Activated T-cell treated with anti-CD3 and anti-CD28 coated beads, Interleukin-2, amount 50 U/mL, for 48 hours (primary cell): ENCODE data around the gene STAT3.
"Not testable (repeated sequence)": the region's sequence is repeated elsewhere in the genome, so short reads cannot be mapped to it uniquely, and the experiment has no call there.

Source experiments
- DNase-seq, 2 experiments: peaks; one replicate each; pipeline ENCODE4 v3.0.0-alpha.2; 2020

Gene STAT3

DNA sequence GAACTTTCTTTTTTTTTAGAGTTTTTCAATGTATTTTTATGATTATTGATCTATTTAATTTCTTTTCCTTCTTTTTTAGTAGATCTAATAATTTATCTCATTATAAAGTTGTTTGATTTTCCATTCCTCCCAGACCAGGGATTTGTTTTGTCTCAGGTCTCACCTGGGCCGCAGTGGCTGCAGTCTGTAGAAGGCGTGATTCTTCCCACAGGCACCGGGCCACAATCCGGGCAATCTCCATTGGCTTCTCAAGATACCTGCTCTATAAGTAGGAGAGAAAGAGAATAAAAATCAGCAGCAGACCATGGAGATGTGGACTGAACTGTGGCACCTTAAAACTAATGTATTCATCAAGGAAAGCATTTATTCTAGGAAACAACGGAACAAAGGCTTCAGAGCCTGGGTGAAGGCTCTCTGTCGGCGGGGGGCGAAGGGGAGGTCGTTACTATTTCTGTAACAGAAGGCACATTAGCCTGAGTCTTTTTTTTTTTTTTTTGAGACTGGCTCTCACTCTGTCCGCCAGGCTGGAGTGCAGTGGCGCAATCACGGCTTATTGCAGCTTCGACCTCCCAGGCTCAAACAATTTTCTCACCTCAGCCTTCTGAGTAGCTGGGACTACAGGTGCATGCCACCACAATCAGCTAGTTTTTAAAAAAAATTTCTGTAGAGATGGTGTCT lies 42.7 kb downstream of the STAT3 start:
- no peak for DNase-seq

DNA sequence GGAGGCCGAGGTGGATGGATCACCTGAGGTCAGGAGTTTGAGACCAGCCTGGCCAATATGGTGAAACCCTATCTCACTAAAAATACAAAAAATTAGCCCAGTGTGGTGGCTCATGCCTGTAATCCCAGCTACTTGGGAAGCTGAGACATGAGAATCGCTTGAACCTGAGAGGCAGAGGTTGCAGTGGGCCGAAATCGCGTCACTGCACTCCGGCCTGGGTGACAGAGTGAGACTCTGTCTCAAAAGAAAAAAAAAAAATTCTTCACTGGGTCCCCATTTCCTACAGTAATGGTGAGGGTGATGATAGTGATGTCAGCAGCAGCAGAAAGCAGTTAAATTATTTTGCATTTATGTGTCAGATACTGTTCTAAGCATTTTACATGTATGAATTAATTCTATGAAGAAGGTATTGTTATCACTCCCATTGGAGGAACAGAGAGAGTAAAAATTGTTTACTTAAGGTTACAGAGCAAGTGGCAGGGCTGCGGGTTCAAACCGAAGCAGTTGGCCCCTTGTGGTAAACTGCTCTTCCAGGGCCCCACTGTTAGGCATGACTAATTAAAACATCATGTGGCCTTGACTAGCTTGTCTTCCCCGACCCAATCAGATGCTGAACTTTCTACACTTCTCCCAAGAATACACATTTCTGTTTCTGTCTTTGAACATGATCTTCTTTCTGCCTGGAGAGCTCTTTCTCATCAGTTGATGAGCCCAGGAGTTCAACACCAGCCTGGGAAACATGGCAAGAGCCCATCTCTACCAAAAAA lies 45.8 kb downstream of the STAT3 start:
- DNase-seq = peak in 1 of 2 experiments; percentile 68

DNA sequence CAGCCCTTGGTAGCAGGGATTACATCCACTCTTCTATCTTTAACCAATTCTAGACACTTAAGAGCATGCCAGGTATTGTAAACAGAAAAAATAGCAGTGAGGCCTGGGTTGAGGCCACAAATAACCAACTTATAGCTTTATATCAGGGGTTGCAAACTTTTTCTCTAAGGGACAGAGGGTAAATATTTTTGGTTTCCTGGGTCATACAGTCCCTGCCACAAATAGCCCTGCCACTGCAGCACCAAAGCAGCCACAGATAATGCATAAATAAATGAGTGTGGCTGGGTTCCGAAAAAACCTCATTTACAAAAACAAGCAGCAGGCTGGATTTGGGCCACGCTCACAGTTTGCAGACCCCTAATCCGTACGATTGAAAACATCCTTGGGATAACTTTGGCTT lies 46.7 kb downstream of the STAT3 start:
- DNase-seq = no peak

DNA sequence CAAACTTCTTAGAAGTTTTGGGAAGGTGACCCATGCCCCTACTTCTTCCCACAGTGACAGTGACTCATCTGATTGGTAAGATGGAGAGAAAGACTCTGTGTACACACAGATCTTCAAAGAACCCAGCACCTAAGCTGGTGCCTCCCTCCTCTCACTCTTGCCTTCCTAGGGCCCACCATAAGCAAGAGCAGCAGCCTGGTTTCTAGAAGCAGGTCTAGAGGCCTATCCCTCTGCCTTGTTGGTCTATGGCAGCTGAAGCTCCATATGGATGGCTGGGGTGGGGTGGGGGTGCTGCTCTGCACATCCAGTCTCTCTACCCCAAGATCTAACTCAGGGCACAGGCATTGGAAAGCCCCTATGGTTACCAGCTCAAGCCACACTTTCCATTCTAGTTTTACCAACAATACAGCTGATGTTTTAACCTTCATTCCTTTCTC lies 47.5 kb downstream of the STAT3 start:
- peak; percentile 77 to 78 for DNase-seq

DNA sequence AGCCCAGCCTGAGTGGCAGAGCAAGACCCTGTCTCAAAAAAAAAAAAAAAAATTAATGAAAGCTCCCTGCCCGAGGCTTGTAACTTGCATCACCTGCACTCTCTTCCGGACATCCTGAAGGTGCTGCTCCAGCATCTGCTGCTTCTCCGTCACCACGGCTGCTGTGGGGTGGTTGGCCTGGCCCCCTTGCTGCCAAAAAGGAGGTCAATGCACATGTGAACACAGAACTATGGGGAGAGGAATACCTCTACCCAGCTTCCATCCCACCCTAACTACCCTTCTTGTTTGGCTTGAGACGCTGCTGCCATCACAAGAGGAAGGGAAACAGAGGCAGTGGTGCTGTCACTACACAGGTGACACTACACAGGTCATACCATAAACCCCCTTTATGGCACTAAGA lies 49.0 kb downstream of the STAT3 start:
- DNase-seq = no peak

GRCh38 chr17:42338427-42338985 lies 49.7 kb downstream of the STAT3 start:
- no peak for DNase-seq

GRCh38 chr17:42337442-42337841 lies 50.8 kb downstream of the STAT3 start:
- peak; percentile 81 to 85 for DNase-seq

DNA sequence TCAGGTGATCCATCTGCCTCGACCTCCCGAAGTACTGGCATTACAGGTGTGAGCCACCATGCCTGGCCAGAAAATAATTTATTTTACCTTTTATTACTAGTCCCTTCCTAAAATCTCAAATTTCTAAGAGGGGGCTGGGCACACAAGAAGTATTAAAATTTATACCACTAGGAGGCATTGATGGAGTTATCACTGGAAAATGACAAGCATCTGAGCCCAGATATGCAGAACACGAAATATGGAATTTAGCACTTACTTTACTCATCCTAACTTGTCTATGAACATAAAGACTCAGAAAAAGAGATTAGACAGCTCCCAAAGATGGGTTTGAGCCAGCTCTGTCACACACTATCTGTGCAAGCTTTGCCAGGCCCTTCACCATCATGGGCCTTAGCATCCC lies 53.6 kb downstream of the STAT3 start:
- no peak for DNase-seq

DNA sequence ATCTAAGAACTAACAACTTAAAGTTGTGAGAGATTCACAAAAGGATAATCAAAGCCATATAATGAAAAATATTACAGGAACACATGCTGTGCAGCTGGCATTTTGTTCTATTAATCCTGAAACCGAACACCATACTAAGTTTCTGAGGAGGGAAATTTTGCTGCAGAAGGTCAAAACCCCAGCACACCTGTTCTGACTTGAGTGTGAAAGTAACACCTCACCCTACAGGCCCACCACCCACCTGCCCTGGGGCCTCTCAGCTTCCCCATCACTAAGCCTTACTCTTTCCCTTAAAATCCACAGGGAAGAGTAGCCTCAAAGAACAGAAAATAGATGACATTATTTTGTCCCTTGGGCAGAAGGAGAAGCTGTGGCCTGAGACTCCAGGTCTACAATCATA lies 55.2 kb downstream of the STAT3 start:
- peak in 1 of 2 experiments; percentile 56 for DNase-seq

GRCh38 chr17:42329025-42329976 lies 58.9 kb downstream of the STAT3 start:
- no peak for DNase-seq

GRCh38 chr17:42325026-42325425 lies 63.2 kb downstream of the STAT3 start:
- DNase-seq = no peak

DNA sequence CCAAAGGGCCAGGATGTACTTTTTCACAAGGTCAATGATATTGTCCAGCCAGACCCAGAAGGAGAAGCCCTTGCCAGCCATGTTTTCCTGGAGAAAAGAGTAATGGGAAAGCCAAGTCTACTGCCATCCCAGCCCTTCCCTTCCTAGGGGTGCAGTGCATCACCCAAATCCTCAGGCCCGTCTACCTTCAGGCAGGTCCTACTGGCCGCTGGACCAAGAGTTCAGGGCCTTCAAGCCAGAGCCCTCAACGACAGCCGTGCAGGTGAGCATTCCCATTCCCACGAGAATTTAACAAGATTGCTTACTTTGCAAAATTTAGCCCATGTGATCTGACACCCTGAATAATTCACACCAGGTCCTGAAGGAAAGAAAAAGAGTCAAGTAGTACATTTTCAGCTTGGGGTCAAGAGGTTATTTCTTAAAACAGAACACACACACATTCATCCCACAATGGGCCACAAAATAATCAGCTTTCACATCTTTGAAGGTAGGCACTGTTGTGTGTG lies 64.9 kb downstream of the STAT3 start:
- DNase-seq = no peak

DNA sequence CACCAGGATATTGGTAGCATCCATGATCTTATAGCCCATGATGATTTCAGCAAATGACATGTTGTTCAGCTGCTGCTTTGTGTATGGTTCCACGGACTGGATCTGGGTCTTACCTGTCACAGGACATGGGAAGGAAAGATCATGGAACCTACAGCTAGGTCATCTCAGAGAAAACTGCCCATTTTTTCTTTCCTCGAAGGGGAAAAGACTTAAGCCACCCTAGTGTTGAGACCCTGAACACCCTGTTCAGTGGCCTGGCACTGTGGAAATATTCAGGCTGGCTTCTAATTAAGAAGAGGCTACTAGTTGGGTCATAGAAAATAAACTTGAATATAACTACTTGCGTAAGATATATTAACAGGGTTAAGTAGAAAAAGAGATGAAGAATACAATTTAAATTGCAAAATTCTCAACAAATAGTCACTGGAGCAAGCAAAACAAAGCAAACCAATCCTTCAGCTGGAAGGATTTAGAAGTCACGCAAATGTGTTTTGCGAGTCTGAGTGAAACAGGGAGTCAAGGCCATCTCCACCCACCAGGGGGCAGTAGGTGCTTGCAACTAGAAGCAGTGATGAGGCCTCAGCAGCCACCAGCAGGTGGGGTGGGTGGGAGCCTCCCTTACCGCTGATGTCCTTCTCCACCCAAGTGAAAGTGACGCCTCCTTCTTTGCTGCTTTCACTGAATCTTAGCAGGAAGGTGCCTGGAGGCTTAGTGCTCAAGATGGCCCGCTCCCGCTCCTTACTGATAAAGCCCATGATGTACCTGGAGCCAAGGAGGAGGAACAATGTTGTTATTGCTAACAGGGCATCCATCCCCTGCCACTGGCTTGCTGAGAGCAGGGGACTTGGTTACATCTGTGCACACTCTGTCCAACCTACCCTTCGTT lies 65.6 kb downstream of the STAT3 start:
- peak; percentile 95 to 96 for DNase-seq

DNA sequence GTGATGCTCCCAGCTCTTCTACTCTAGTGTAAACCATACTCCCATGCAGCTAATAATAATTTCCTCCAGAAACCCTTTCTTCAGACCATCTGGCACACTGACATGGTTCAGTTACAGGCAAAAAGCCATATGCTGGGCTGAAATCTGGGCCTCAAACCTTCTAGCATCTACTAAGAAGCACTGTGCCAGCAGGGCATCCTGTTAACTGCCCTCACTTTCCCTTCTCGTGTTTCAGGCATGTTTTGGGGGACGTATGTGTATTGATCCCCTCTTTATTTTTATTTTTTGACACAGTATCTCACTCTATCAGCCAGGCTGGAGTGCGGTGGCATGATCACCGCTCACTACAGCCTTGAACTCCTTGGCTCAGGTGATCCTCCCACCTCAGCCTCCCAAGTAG lies 66.7 kb downstream of the STAT3 start:
- no peak for DNase-seq

GRCh38 chr17:42317967-42318366 lies 70.3 kb downstream of the STAT3 start:
- DNase-seq = not testable (repeated sequence)

DNA sequence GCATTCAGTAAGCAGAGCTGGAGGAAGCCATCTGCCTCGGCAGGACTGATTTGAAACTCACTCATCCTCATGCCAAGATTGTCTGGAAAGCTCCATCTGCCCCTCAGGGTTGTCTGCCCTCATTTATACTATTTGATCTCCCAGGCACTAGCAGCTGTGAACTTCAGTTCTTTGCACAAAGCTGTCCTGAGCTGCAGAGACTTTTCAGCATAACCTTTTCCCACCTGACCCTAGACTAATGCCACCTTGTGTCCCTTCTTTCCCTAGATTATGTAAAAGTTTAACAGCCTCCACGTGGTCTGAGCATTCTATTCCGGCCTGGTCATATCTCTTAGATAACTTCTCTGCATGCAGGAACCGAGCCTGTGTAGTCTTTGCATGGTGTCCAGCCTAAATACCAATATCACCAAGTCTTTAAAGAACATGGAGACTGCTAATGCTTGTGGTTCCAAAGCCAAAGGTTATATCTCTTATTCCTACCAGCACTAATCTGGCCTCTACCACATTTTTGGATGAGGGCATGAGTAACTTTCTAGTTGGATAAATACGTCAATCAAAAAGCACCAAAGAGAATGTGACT lies 70.9 kb downstream of the STAT3 start:
- no peak for DNase-seq

DNA sequence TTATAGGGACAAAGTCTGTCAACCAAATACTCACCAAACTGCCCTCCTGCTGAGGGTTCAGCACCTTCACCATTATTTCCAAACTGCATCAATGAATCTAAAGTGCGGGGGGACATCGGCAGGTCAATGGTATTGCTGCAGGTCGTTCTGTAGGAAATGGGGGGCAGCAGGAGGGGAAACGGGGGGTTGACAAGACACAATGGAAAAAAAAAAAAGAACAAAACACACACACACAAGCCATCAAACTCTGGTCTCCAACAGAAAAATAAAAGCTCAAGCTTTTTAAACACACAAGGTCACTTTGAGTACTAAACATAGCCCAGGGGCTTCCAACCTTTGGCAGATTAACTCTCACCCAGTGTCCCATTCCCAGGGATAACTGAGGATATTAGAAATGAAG lies 71.5 kb downstream of the STAT3 start:
- DNase-seq = no peak

DNA sequence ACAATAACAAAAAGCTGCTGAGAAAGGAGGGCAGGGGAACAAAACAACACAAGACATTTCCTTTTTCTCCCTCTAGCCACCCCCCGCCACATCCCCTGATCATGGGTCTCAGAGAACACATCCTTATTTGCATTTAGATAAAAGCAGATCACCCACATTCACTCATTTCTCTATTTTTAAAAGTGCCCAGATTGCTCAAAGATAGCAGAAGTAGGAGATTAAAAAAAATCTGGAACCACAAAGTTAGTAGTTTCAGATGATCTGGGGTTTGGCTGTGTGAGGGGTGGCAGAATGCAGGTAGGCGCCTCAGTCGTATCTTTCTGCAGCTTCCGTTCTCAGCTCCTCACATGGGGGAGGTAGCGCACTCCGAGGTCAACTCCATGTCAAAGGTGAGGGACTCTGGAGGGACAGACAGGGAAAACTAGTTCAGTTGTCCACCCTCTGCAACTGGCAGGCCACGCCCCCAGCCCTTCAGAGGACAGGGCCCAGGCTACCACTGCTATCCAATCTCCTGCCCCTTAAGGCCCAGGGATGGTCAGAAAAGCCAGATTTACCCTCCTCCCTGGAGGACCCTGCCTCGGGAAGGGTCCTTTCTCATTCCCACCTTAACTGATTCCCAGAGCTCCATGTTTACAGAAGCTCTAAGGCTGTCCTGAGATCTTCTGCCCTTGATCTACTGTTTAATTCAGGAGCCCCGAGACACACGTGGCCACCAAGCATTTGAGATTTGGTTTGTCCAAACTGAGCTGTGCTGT lies 72.7 kb downstream of the STAT3 start:
- no peak for DNase-seq

- peak in 1 of 2 experiments; percentile 53 for DNase-seq
Observed at GRCh38 chr17:42313773-42314566, 74.3 kb downstream of the STAT3 start.

DNA sequence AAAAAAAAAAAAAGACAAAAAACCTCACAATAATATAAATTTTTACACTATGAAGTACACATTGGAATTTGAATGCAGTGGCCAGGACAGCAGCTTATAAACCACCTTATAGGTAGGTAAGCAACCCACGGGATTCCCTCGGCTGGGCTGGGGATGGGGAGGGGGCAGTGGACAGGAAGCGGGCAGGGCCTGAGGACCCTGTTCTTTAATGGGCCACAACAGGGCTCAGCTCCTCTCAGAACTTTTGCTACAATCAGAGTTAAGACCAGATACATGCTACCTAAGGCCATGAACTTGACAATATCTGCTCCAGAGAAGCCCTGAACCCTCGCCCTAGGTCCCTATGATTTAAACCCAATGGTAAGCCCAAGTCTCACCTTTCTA lies 74.9 kb downstream of the STAT3 start:
- DNase-seq = no peak
